Stomach (tissue), 9 donors: Measurements from ENCODE around the gene YWHAG. TPM values are rescaled to one million over a fixed set of nuclear protein-coding genes. Genes with fewer than 3 reads are reported as not detected.

ENCODE experiments used
- DNase-seq, 2 donors: peaks; one replicate each; pipeline versions ENCODE4 v3.0.0 to v3.0.0-alpha.2; 2013 to 2019
- H3K27ac ChIP-seq, 5 donors: fragments of 200-600 bp in 4 of 5; sonication (generic) in 4 of 5; one replicate each; pipeline ENCODE4 v1.5.1; 2013 to 2019; ENCODE audit warnings: mild to moderate bottlenecking in 1 of 5, moderate library complexity in 1 of 5
- H3K27me3 ChIP-seq, 3 donors: fragments of 200-600 bp; sonication (generic); one replicate each; pipeline ENCODE4 v1.5.1; 2017 to 2019; ENCODE audit warnings: mixed run types in 1 of 3
- H3K36me3 ChIP-seq, 4 donors: fragments of 200-600 bp; sonication (generic); 1 replicate in 3 of 4; 2 replicates in 1 of 4; pipeline ENCODE4 v1.5.1; 2016 to 2019
- H3K4me1 ChIP-seq, 4 donors: fragments of 200-600 bp; sonication (generic); one replicate each; pipeline ENCODE4 v1.5.1; 2016 to 2019
- H3K4me3 ChIP-seq, 4 donors: fragments of 200-600 bp; sonication (generic) in 3 of 4; one replicate each; pipeline ENCODE4 v1.5.1; 2016 to 2019; ENCODE audit warnings: mild to moderate bottlenecking in 1 of 4
- H3K9me3 ChIP-seq, 4 donors: fragments of 200-600 bp; sonication (generic); one replicate each; pipeline ENCODE4 v1.5.1; 2016 to 2019
- EP300 ChIP-seq: sonication (generic); formaldehyde crosslinking; IDR thresholded peaks from one replicate; pipeline ENCODE4 v1.6.1; 2017; ENCODE audit warnings: antibody characterized with exemption
- POLR2A ChIP-seq, 4 donors: fragments of 450-650 bp; IDR thresholded peaks; one replicate each; pipeline ENCODE4 v1.6.1; 2016; ENCODE audit warnings: antibody characterized with exemption in 4 of 4, control low read depth in 2 of 4, mild to moderate bottlenecking in 1 of 4, moderate library complexity in 1 of 4
- POLR2AphosphoS5 ChIP-seq, 3 donors: sonication (generic); formaldehyde crosslinking; IDR thresholded peaks; one replicate each; pipeline ENCODE4 v1.6.1; 2016; ENCODE audit warnings: antibody characterized with exemption in 3 of 3
- WGBS, 5 donors: extraction: QIAGEN DNeasy Blood & Tissue Kit in 3 of 5; methylation state at CpG; one replicate each; pipeline versions ENCODE4 v1.1.5 to v1.1.7; 2013 to 2018; 5-methylcytosine and 5-hydroxymethylcytosine counted together
- intact Hi-C: fragments of 100-400 bp; cut with DNase I; formaldehyde crosslinking; loops from one replicate; pipeline ENCODE4 v1.15.1; 2023; ENCODE audit warnings: low total_unique reads
- polyA plus RNA-seq, 3 donors: library from polyadenylated mRNA; stranded (reverse); fragments of 200-250 nt; gene quantifications; one replicate each; pipeline ENCODE4 v1.2.3, GENCODE V29; 2013
- total RNA-seq, 5 donors: library from RNA; depleted of rRNA; stranded (reverse); fragments of >200 nt; gene quantifications; one replicate each; pipeline versions ENCODE4 v1.1.0 to v1.2.3, GENCODE V29; 2014 to 2016
- TF ChIP-seq, protein P1 (sequence below), 7 experiments: fragments of 450-650 bp in 4 of 7; fragments of 200-600 bp in 3 of 7; sonication (generic) in 3 of 7; IDR thresholded peaks; one replicate each; pipeline ENCODE4 v1.5.1; 2016 to 2019; ENCODE audit warnings: antibody characterized with exemption in 7 of 7, control low read depth in 2 of 7, mild to moderate bottlenecking in 1 of 7
- donor health status: healthy with polysubstance abuse.
- donor health status: Bipolar disorder and iron deficiency.
- donor health status: healthy.

The YWHAG gene
- total and polyA plus RNA-seq, 8 donors = 26.7 to 64.6 (median 45.9) TPM

- TF ChIP-seq, protein P1, sequence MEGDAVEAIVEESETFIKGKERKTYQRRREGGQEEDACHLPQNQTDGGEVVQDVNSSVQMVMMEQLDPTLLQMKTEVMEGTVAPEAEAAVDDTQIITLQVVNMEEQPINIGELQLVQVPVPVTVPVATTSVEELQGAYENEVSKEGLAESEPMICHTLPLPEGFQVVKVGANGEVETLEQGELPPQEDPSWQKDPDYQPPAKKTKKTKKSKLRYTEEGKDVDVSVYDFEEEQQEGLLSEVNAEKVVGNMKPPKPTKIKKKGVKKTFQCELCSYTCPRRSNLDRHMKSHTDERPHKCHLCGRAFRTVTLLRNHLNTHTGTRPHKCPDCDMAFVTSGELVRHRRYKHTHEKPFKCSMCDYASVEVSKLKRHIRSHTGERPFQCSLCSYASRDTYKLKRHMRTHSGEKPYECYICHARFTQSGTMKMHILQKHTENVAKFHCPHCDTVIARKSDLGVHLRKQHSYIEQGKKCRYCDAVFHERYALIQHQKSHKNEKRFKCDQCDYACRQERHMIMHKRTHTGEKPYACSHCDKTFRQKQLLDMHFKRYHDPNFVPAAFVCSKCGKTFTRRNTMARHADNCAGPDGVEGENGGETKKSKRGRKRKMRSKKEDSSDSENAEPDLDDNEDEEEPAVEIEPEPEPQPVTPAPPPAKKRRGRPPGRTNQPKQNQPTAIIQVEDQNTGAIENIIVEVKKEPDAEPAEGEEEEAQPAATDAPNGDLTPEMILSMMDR (IDR thresholded peaks at IDR 0.05) = no peak
- TF ChIP-seq EP300 = no peak
- no peak for TF ChIP-seq POLR2A (IDR thresholded peaks at IDR 0.05)
- no peak for TF ChIP-seq POLR2AphosphoS5 (IDR thresholded peaks at IDR 0.05)
- Histone ChIP-seq H3K9me3 (no peaks in the 10 kb centered on the region), H3K36me3 (peaks cover 0 to 16% (median 9%) of the 10 kb centered on the region in 4 donors), H3K4me1 (peaks cover 27 to 81% (median 62%) of the 10 kb centered on the region in 4 donors), H3K27ac (no peak overlapping the region), H3K4me3 (no peak overlapping the region), H3K27me3 (no peaks in the 10 kb centered on the region)
- DNase-seq = no peak
- intact Hi-C loops = no loop called here
- WGBS, 5 donors = 78 to 93% (median 84%) methylated on average over 9 of the region's 9 CpGs
Observed at GRCh38 chr7:76354981-76355730, 3.6 kb downstream of the YWHAG start.

GRCh38 chr7:76354516-76354915 is 4.3 kb downstream of the YWHAG start:
- peaks cover 26 to 81% (median 62%) of the 10 kb centered on the region in 4 donors for H3K4me1 ChIP-seq
- TF ChIP-seq EP300 (no peak), POLR2AphosphoS5 (IDR thresholded peaks at IDR 0.05) (no peak), POLR2A (IDR thresholded peaks at IDR 0.05) (no peak)
- TF ChIP-seq, protein P1 (IDR thresholded peaks at IDR 0.05) = no peak
- intact Hi-C loops = no loop called here
- H3K9me3 ChIP-seq = no peaks in the 10 kb centered on the region
- H3K36me3 ChIP-seq = peaks cover 4 to 23% (median 16%) of the 10 kb centered on the region in 4 donors
- 84 to 88% (median 87%) methylated on average over 4 of the region's 4 CpGs for WGBS, 5 donors
- no peak overlapping the region for H3K27ac ChIP-seq
- DNase-seq = no peak
- no peaks in the 10 kb centered on the region for H3K27me3 ChIP-seq
- H3K4me3 ChIP-seq = no peak overlapping the region

DNA sequence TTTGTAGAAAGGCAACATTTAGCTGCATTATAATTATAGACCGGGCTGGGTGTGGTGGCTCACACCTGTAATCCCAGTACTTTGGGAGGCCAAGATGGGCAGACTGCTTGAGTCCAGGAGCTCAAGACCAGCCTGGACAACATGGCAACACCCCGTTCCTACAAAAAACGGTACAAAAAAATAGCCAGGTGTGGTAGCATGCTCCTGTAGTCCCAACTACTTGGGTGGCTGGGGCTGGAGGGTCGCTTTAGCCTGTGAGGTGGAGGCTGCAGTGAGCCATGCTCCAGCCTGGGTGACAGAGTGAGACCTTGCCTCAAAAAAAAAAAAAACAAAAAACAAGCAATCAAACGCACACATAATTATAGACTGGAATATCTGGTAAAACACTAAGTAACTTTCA is 5.0 kb downstream of the YWHAG start:
- peaks cover 7 to 29% (median 20%) of the 10 kb centered on the region in 4 donors for H3K36me3 ChIP-seq
- no peak overlapping the region for H3K27ac ChIP-seq
- DNase-seq = no peak
- intact Hi-C loops = no loop called here
- peaks cover 27 to 87% (median 61%) of the 10 kb centered on the region in 4 donors for H3K4me1 ChIP-seq
- no peak overlapping the region for H3K4me3 ChIP-seq
- no peaks in the 10 kb centered on the region for H3K27me3 ChIP-seq
- no peak for TF ChIP-seq POLR2AphosphoS5 (IDR thresholded peaks at IDR 0.05)
- WGBS, 5 donors = 93 to 97% (median 96%) methylated on average over 5 of the region's 5 CpGs
- H3K9me3 ChIP-seq = no peaks in the 10 kb centered on the region

DNA sequence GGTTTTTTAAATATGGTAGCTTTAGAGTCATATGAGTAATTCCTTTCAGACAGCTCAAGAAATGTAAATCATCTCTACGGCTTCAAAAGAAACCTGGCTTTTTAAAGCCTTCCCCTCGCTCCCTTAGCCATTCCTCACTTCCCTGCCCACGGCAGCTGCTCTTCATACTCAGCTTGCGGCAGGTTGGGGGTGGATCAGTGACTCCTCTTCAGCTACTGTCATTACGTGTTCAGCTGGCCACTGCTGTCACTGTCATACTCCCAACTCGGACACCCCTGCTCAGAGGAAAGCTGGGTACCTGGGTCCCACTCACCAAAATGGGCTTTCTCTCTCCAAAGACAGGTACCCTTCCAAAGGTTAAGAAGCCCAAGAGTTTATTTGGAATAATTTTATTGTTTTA is 6.6 kb downstream of the YWHAG start:
- TF ChIP-seq EP300 (no peak), POLR2AphosphoS5 (IDR thresholded peaks at IDR 0.05) (no peak)
- TF ChIP-seq, protein P1 (IDR thresholded peaks at IDR 0.05) = no peak
- H3K36me3 ChIP-seq = peaks cover 12 to 42% (median 29%) of the 10 kb centered on the region in 4 donors
- H3K4me3 ChIP-seq = no peak overlapping the region
- no peaks in the 10 kb centered on the region for H3K9me3 ChIP-seq
- H3K4me1 ChIP-seq = peaks cover 24 to 96% (median 56%) of the 10 kb centered on the region in 4 donors
- intact Hi-C loops = no loop called here
- no peaks in the 10 kb centered on the region for H3K27me3 ChIP-seq
- DNase-seq = no peak
- 77 to 89% (median 82%) methylated on average over 6 of the region's 6 CpGs for WGBS, 5 donors
- peak overlapping the region in 1 of 5 donors; percentile 17 for H3K27ac ChIP-seq

DNA sequence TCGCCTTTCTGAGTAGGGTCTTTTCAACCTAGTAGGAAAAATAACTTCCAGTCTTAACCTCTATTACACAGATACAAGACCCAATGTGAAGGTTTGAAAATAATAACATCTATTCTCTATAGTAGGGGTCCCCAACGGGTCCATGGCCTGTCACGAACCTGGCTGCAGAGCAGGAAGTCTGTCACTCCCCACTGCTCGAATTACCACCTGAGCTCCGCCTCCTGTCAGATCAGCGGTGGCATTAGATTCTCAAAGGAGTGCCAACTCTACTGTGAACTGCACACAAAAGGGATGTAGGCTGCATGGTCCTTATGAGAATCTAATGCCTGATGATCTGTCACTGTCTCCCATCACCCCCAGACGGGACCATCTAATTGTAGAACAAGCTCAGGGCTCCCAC is 7.4 kb downstream of the YWHAG start:
- TF ChIP-seq, protein P1 (IDR thresholded peaks at IDR 0.05) = no peak
- no peak for TF ChIP-seq EP300
- TF ChIP-seq POLR2A (IDR thresholded peaks at IDR 0.05) = no peak
- intact Hi-C loops = no loop called here
- Histone ChIP-seq H3K4me3 (no peak overlapping the region), H3K36me3 (peaks cover 17 to 50% (median 37%) of the 10 kb centered on the region in 4 donors), H3K27me3 (no peaks in the 10 kb centered on the region), H3K4me1 (peaks cover 17 to 96% (median 54%) of the 10 kb centered on the region in 4 donors), H3K9me3 (no peaks in the 10 kb centered on the region), H3K27ac (no peak overlapping the region)
- 70 to 91% (median 88%) methylated on average over 7 of the region's 7 CpGs for WGBS, 5 donors
- no peak for DNase-seq
